HepG2 (cell line): ENCODE data around the gene FUCA1. TPM values are rescaled to one million over a fixed set of nuclear protein-coding genes. Genes with fewer than 3 reads are reported as not detected.

ENCODE experiments used
- BHLHE40 ChIP-seq: IDR thresholded peaks from 2 replicates; pipeline ENCODE4 v1.6.1; 2011; ENCODE audit warnings: low read length, improper control_type of control experiment
- CBX5 ChIP-seq: sonication (generic); formaldehyde crosslinking; IDR thresholded peaks from 2 replicates; pipeline ENCODE4 v1.4.0; 2020; ENCODE audit warnings: missing genetic modification reagents, borderline replicate concordance
- DRAP1 ChIP-seq: IDR thresholded peaks from 2 replicates; pipeline ENCODE4 v1.6.1; 2016; ENCODE audit warnings: missing genetic modification reagents, missing compliant biosample characterization
- E2F1 ChIP-seq: sonication (generic); formaldehyde crosslinking; IDR thresholded peaks from 2 replicates; pipeline ENCODE4 v1.5.0; 2020; ENCODE audit warnings: missing genetic modification reagents
- EP300 ChIP-seq, 3 experiments: sonication (generic) in 1 of 3; formaldehyde crosslinking in 1 of 3; IDR thresholded peaks; 2 replicates each; pipeline versions ENCODE4 v1.5.1 to v1.6.1; 2011 to 2020; ENCODE audit warnings: low read depth in 2 of 3, low read length in 2 of 3, borderline replicate concordance in 1 of 3, improper control_type of control experiment in 1 of 3, mild to moderate bottlenecking in 1 of 3, missing genetic modification reagents in 1 of 3, moderate library complexity in 1 of 3
- ETV5 ChIP-seq: IDR thresholded peaks from 2 replicates; pipeline ENCODE4 v1.6.1; 2018; ENCODE audit warnings: missing biosample characterization, missing genetic modification reagents, inconsistent platforms, borderline replicate concordance
- HNRNPLL ChIP-seq: fragments of 200-400 bp; formaldehyde crosslinking; IDR thresholded peaks from 2 replicates; pipeline ENCODE4 v1.6.1; 2017; ENCODE audit warnings: mild to moderate bottlenecking, low read depth, low read length; ENCODE audit not compliant: poor library complexity, severe bottlenecking
- NKX3-1 ChIP-seq: sonication (generic); formaldehyde crosslinking; IDR thresholded peaks from 2 replicates; pipeline ENCODE4 v1.5.0; 2020; ENCODE audit warnings: missing genetic modification reagents
- NR3C1 ChIP-seq: sonication (generic); formaldehyde crosslinking; IDR thresholded peaks from 2 replicates; pipeline ENCODE4 v1.4.0; 2020; ENCODE audit warnings: missing genetic modification reagents
- PAX8 ChIP-seq: sonication (generic); formaldehyde crosslinking; IDR thresholded peaks from 2 replicates; pipeline ENCODE4 v1.8.0; 2022; ENCODE audit warnings: mild to moderate bottlenecking, missing genetic modification reagents, borderline replicate concordance
- REPIN1 ChIP-seq: sonication (generic); formaldehyde crosslinking; IDR thresholded peaks from 2 replicates; pipeline ENCODE4 v1.8.0; 2022; ENCODE audit warnings: missing genetic modification reagents, low read depth, mild to moderate bottlenecking, borderline replicate concordance
- SP5 ChIP-seq: IDR thresholded peaks from 2 replicates; pipeline ENCODE4 v1.6.1; 2016; ENCODE audit warnings: low read depth, borderline replicate concordance
- SUZ12 ChIP-seq: fragments of 150-350 bp; IDR thresholded peaks from 2 replicates; pipeline ENCODE4 v1.6.1; 2014; ENCODE audit warnings: low read depth, low read length
- TAF1 ChIP-seq: sonication (generic); formaldehyde crosslinking; IDR thresholded peaks from 2 replicates; pipeline ENCODE4 v1.4.0; 2020; ENCODE audit warnings: missing genetic modification reagents
- TCF7L2 ChIP-seq: IDR thresholded peaks from 2 replicates; pipeline ENCODE4 v1.6.1; 2011; ENCODE audit warnings: mild to moderate bottlenecking, low read depth, low read length, moderate library complexity
- XRCC5 ChIP-seq: fragments of 200-400 bp; formaldehyde crosslinking; optimal IDR thresholded peaks from 2 replicates; pipeline ENCODE3; 2017; ENCODE audit warnings: mild to moderate bottlenecking, low read length
- ZHX1 ChIP-seq: sonication (generic); formaldehyde crosslinking; IDR thresholded peaks from 2 replicates; pipeline ENCODE4 v1.8.1; 2022; ENCODE audit warnings: low read depth, mild to moderate bottlenecking, missing genetic modification reagents
- ZMYM4 ChIP-seq: sonication (generic); formaldehyde crosslinking; IDR thresholded peaks from 2 replicates; pipeline ENCODE4 v1.8.1; 2023; ENCODE audit warnings: mild to moderate bottlenecking, missing genetic modification reagents
- ZNF205 ChIP-seq: IDR thresholded peaks from 2 replicates; pipeline ENCODE4 v1.6.1; 2018; ENCODE audit warnings: missing biosample characterization, missing genetic modification reagents
- ZNF260 ChIP-seq: sonication (generic); formaldehyde crosslinking; IDR thresholded peaks from 2 replicates; pipeline ENCODE4 v1.4.0; 2020; ENCODE audit warnings: missing genetic modification reagents, low read depth, mild to moderate bottlenecking, borderline replicate concordance
- ZNF468 ChIP-seq: sonication (generic); formaldehyde crosslinking; IDR thresholded peaks from 2 replicates; pipeline ENCODE4 v1.8.0; 2022; ENCODE audit warnings: mild to moderate bottlenecking, moderate library complexity, missing genetic modification reagents
- ZNF563 ChIP-seq: sonication (generic); formaldehyde crosslinking; IDR thresholded peaks from 2 replicates; pipeline ENCODE4 v1.8.0; 2022; ENCODE audit warnings: mild to moderate bottlenecking, moderate library complexity, missing genetic modification reagents
- ZNF652 ChIP-seq: IDR thresholded peaks from 2 replicates; pipeline ENCODE4 v1.6.1; 2016; ENCODE audit warnings: low read depth, borderline replicate concordance
- ZNF678 ChIP-seq: sonication (generic); formaldehyde crosslinking; IDR thresholded peaks from 2 replicates; pipeline ENCODE4 v1.4.0; 2020; ENCODE audit warnings: mild to moderate bottlenecking, missing genetic modification reagents
- ZNF709 ChIP-seq: sonication (generic); formaldehyde crosslinking; IDR thresholded peaks from 2 replicates; pipeline ENCODE4 v1.5.0; 2020; ENCODE audit warnings: mild to moderate bottlenecking, missing genetic modification reagents
- ZNF883 ChIP-seq: sonication (generic); formaldehyde crosslinking; IDR thresholded peaks from 2 replicates; pipeline ENCODE4 v1.5.1; 2020; ENCODE audit warnings: mild to moderate bottlenecking, missing genetic modification reagents; ENCODE audit errors: not compliant biosample characterization
- ZSCAN30 ChIP-seq: sonication (generic); formaldehyde crosslinking; IDR thresholded peaks from 2 replicates; pipeline ENCODE4 v1.5.0; 2020; ENCODE audit warnings: mild to moderate bottlenecking, missing genetic modification reagents
- polyA plus RNA-seq, 8 experiments: library from polyadenylated mRNA; depleted of rRNA in 3 of 8; stranded (reverse) in 7 of 8; unstranded in 1 of 8; fragments of >200 nt; fragmentation: Illumina TruSeq in 4 of 8; extraction: Trizol in 4 of 8; gene quantifications; 2 replicates each; pipeline versions ENCODE4 v1.2.1 to v1.2.3, GENCODE V29; 2011 to 2016; ENCODE audit warnings: low read depth in 4 of 8, missing spikeins in 1 of 8, mixed read lengths in 1 of 8; ENCODE audit not compliant: insufficient read depth in 1 of 8
- total RNA-seq, 5 experiments: library from RNA; depleted of rRNA; stranded (reverse); fragments of >200 nt; fragmentation: Illumina TruSeq; extraction: Trizol; gene quantifications; 2 replicates each; pipeline ENCODE4 v1.2.3, GENCODE V29; 2016; ENCODE audit warnings: low read depth in 1 of 5

FUCA1 gene
- total and polyA plus RNA-seq, 2 of the 13 experiments (the other 11 are each of a cell fraction or from before 2014, with no cell fraction given) = 32.7 to 33.6 TPM

GRCh38 chr1:23867895-23868556 lies at the start of gene FUCA1 (continued):
- TF ChIP-seq ZHX1 (no peak), ZNF883 (no peak), TAF1 (CRISPR knock-in tag) (peak; percentile 79), NR3C1 (no peak), ZNF563 (CRISPR knock-in tag) (0 out of 2 replicates have a peak, but pooled peaks have one; percentile 81), CBX5 (CRISPR knock-in tag) (peak; percentile 67; the same call in 1 of the 2 replicates), TCF7L2 (no peak), HNRNPLL (peak; percentile 94), ETV5 (peak; percentile 49; the same call in 1 of the 2 replicates), SP5 (CRISPR knock-in tag) (peak; percentile 79), NKX3-1 (CRISPR knock-in tag) (0 out of 2 replicates have a peak, but pooled peaks have one; percentile 57), E2F1 (peak; percentile 53; the same call in 1 of the 2 replicates), DRAP1 (CRISPR knock-in tag) (peak; percentile 95), PAX8 (CRISPR knock-in tag) (no peak), ZNF652 (0 out of 2 replicates have a peak, but pooled peaks have one; percentile 22), ZNF709 (no peak), ZNF260 (no peak), ZMYM4 (CRISPR knock-in tag) (peak; percentile 86), ZNF468 (CRISPR knock-in tag) (no peak), SUZ12 (no peak), ZNF205 (CRISPR knock-in tag) (0 out of 2 replicates have a peak, but pooled peaks have one; percentile 42), XRCC5 (peak; percentile 84), ZNF678 (no peak), ZSCAN30 (CRISPR knock-in tag) (no peak), EP300 (IDR thresholded peaks at IDR 0.05; ENCODE audit: low read depth in 2 of 2, low read length in 2 of 2) (no peak), EP300 (CRISPR knock-in tag; IDR thresholded peaks at IDR 0.05; ENCODE audit: borderline replicate concordance) (no peak), REPIN1 (CRISPR knock-in tag) (0 out of 2 replicates have a peak, but pooled peaks have one; percentile 39), BHLHE40 (peak; percentile 54; the same call in 1 of the 2 replicates)
